Liver (tissue), 3 donors: ENCODE data around the gene PPP2R2D.

Experiments used
- ATF3 ChIP-seq: IDR thresholded peaks from 2 replicates; pipeline ENCODE4 v1.6.1; 2016; ENCODE audit warnings: antibody characterized with exemption
- CTCF ChIP-seq: fragments of 150-350 bp; IDR thresholded peaks from 2 replicates; pipeline ENCODE4 v1.5.1; 2017; ENCODE audit warnings: improper control_type of control experiment, low read depth, low read length; ENCODE audit not compliant: missing input control
- EGR1 ChIP-seq, 2 donors: IDR thresholded peaks; 2 replicates each; pipeline ENCODE4 v1.6.1; 2016 to 2018; ENCODE audit warnings: antibody characterized with exemption in 2 of 2, low read depth in 2 of 2
- FOXA1 ChIP-seq: IDR thresholded peaks from 2 replicates; pipeline ENCODE4 v1.6.1; 2016; ENCODE audit warnings: antibody characterized with exemption
- GABPA ChIP-seq, 2 donors: IDR thresholded peaks in 1 of 2; conservative IDR thresholded peaks in 1 of 2; 2 replicates each; pipeline ENCODE4 v1.6.1; 2016; ENCODE audit warnings: antibody characterized with exemption in 2 of 2, mild to moderate bottlenecking in 1 of 2, moderate library complexity in 1 of 2
- HNF4G ChIP-seq: IDR thresholded peaks from 2 replicates; pipeline ENCODE4 v1.6.1; 2016; ENCODE audit warnings: antibody characterized with exemption
- JUND ChIP-seq, 2 donors: IDR thresholded peaks; 2 replicates each; pipeline ENCODE4 v1.6.1; 2016; ENCODE audit warnings: antibody characterized with exemption in 2 of 2
- MAX ChIP-seq: IDR thresholded peaks from 2 replicates; pipeline ENCODE4 v1.6.1; 2016; ENCODE audit warnings: antibody characterized with exemption
- RAD21 ChIP-seq, 2 donors: IDR thresholded peaks; 2 replicates each; pipeline ENCODE4 v1.6.1; 2016; ENCODE audit warnings: antibody characterized with exemption in 2 of 2, mild to moderate bottlenecking in 2 of 2
- REST ChIP-seq: IDR thresholded peaks from 2 replicates; pipeline ENCODE4 v1.6.1; 2016; ENCODE audit warnings: antibody characterized with exemption, mild to moderate bottlenecking
- SP1 ChIP-seq: IDR thresholded peaks from 2 replicates; pipeline ENCODE4 v1.6.1; 2018; ENCODE audit warnings: antibody characterized with exemption, mild to moderate bottlenecking
- TAF1 ChIP-seq: conservative IDR thresholded peaks from 2 replicates; pipeline ENCODE4 v1.6.1; 2016; ENCODE audit warnings: antibody characterized with exemption, mild to moderate bottlenecking
- YY1 ChIP-seq: IDR thresholded peaks from 2 replicates; pipeline ENCODE4 v1.6.1; 2016; ENCODE audit warnings: antibody characterized with exemption, mild to moderate bottlenecking
- ZBTB33 ChIP-seq: IDR thresholded peaks from 2 replicates; pipeline ENCODE4 v1.6.1; 2016; ENCODE audit warnings: antibody characterized with exemption
- donor health status: healthy.
- donor health status: healthy.

- TF ChIP-seq CTCF: no peak
- no peak for TF ChIP-seq MAX
- no peak for TF ChIP-seq EGR1 (IDR thresholded peaks at IDR 0.05; ENCODE audit: low read depth in 2 of 2)
- TF ChIP-seq FOXA1: no peak
- no peak for TF ChIP-seq TAF1
- TF ChIP-seq REST: no peak
- TF ChIP-seq GABPA (IDR thresholded peaks at IDR 0.05 in 1 of 2, conservative IDR thresholded peaks at IDR 0.05 in 1 of 2): no peak
- TF ChIP-seq SP1: no peak
- TF ChIP-seq YY1: no peak
- no peak for TF ChIP-seq HNF4G
- TF ChIP-seq ATF3: no peak
- TF ChIP-seq RAD21 (IDR thresholded peaks at IDR 0.05): no peak
- TF ChIP-seq ZBTB33: no peak
- TF ChIP-seq JUND (IDR thresholded peaks at IDR 0.05): no peak
Measured at GRCh38 chr10:131865223-131865917, 35.4 kb upstream of the PPP2R2D start.
